ENCODE data around the gene CCNQ.

DNA sequence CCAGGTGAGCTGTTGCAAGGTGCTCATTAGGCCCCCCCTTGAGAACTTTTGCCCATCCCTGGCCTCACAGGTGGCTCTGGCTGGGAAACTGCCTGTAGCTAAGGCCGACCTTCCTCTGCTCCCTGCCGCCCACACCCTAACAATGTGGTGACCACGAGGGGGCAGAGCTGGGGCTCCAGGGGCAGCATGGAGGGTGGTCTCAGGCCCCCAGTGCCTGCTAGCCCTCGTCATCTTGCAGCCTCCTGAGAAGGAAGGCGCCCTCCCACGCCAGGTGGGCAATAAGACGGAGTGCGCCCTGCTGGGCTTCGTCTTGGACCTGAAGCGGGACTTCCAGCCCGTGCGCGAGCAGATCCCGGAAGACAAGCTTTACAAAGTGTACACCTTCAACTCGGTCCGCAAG is 49.1 kb downstream of the CCNQ start:
- TF ChIP-seq CTCF (IDR thresholded peaks at IDR 0.05) (no peak), POLR2AphosphoS5 (IDR thresholded peaks at IDR 0.05) (no peak), POLR2A (IDR thresholded peaks at IDR 0.05) (no peak)

All from gastroesophageal sphincter (tissue), 3 donors.